Measurements from ENCODE around the gene TNFAIP8L3.

DNA sequence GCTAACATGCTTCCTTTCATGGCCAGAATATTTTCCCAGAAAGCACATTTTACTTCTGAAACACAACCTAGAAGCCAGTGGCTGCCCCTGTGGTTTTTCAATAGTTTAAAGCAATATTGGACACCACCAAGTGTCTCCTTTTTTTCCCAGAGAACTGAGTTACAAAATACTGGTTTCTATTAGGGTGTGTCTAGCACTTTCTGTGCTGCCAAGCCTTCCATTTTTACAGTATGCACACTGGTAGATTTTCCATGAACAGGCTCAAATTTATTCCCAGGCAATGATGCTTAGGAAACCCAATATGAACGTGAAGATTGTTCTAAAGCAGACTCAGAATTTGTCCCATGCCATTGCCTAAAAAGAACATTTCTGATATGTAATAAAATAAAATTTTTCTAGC, 7.2 kb downstream of the TNFAIP8L3 start:
- TF ChIP-seq, protein P1, sequence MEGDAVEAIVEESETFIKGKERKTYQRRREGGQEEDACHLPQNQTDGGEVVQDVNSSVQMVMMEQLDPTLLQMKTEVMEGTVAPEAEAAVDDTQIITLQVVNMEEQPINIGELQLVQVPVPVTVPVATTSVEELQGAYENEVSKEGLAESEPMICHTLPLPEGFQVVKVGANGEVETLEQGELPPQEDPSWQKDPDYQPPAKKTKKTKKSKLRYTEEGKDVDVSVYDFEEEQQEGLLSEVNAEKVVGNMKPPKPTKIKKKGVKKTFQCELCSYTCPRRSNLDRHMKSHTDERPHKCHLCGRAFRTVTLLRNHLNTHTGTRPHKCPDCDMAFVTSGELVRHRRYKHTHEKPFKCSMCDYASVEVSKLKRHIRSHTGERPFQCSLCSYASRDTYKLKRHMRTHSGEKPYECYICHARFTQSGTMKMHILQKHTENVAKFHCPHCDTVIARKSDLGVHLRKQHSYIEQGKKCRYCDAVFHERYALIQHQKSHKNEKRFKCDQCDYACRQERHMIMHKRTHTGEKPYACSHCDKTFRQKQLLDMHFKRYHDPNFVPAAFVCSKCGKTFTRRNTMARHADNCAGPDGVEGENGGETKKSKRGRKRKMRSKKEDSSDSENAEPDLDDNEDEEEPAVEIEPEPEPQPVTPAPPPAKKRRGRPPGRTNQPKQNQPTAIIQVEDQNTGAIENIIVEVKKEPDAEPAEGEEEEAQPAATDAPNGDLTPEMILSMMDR (IDR thresholded peaks at IDR 0.05) = no peak
- no peak for TF ChIP-seq POLR2A (IDR thresholded peaks at IDR 0.05)
